HG03135 (cell line): ENCODE results near the gene KCNS3.

Experiments
- ATAC-seq: cut with Tn5 transposase; IDR thresholded peaks from one replicate; pipeline ENCODE4 v1.9.1; 2021; ENCODE audit warnings: mild to moderate bottlenecking, moderate library complexity; ENCODE audit not compliant: unreplicated experiment

The KCNS3 gene

GRCh38 chr2:17877811-17878280 lies 621 bp upstream of the KCNS3 start:
- peak; percentile 39 for ATAC-seq

- ATAC-seq, result no peak
Measured at GRCh38 chr2:17879137-17879912, 858 bp downstream of the KCNS3 start.

- ATAC-seq, result no peak
Measured at GRCh38 chr2:17879913-17880274, 1.4 kb downstream of the KCNS3 start.

- ATAC-seq, result no peak
Measured at GRCh38 chr2:17892770-17893534, 14.5 kb downstream of the KCNS3 start.

- no peak for ATAC-seq
Measured at GRCh38 chr2:17894005-17894404, 15.5 kb downstream of the KCNS3 start.

- ATAC-seq, result no peak
Measured at GRCh38 chr2:17894556-17894955, 16.1 kb downstream of the KCNS3 start.

- ATAC-seq, result no peak
Measured at GRCh38 chr2:17899871-17900270, 21.4 kb downstream of the KCNS3 start.

GRCh38 chr2:17901246-17901645 lies 22.8 kb downstream of the KCNS3 start:
- ATAC-seq, result no peak

- ATAC-seq, result no peak
Measured at GRCh38 chr2:17910980-17911379, 32.5 kb downstream of the KCNS3 start.

GRCh38 chr2:17911491-17912260 lies 33.2 kb downstream of the KCNS3 start:
- peak; percentile 22 for ATAC-seq

GRCh38 chr2:17912266-17912691 lies 33.8 kb downstream of the KCNS3 start:
- ATAC-seq, result peak; percentile 99

- no peak for ATAC-seq
Measured at GRCh38 chr2:17915099-17915498, 36.6 kb downstream of the KCNS3 start.

- no peak for ATAC-seq
Measured at GRCh38 chr2:17915811-17916518, 37.5 kb downstream of the KCNS3 start.

- ATAC-seq, result no peak
Measured at GRCh38 chr2:17916584-17916983, 38.1 kb downstream of the KCNS3 start.

GRCh38 chr2:17918789-17919188 lies 40.3 kb downstream of the KCNS3 start:
- no peak for ATAC-seq

- no peak for ATAC-seq
Measured at GRCh38 chr2:17930773-17931172, 52.3 kb downstream of the KCNS3 start.

- ATAC-seq, result no peak
Measured at GRCh38 chr2:17933256-17933655, 54.8 kb downstream of the KCNS3 start.

- ATAC-seq, result no peak
Measured at GRCh38 chr2:17934721-17935120, 56.3 kb downstream of the KCNS3 start.

GRCh38 chr2:17935242-17935885 lies 56.9 kb downstream of the KCNS3 start:
- ATAC-seq, result no peak

GRCh38 chr2:17936599-17936998 lies 58.1 kb downstream of the KCNS3 start:
- ATAC-seq, result no peak
